A549 (cell line): ENCODE measurements around the gene ROR2. TPM values are rescaled to one million over a fixed set of nuclear protein-coding genes. Genes with fewer than 3 reads are reported as not detected.
A peak's percentile ranks its signal among the peaks of the same experiment; 100 is the strongest.
"Not testable (repeated sequence)": the region's sequence is repeated elsewhere in the genome, so short reads cannot be mapped to it uniquely, and the experiment has no call there.

Experiments used
- ATAC-seq, 2 experiments: fragments of 200-7000 bp in 1 of 2; fragments of >200 bp in 1 of 2; cut with Nextera tagmentation in 1 of 2; cut with Tn5 transposase in 1 of 2; 3 replicates each; pipeline versions ENCODE4 v1.8.0 to v1.9.1; 2018 to 2020; ENCODE audit warnings: mild to moderate bottlenecking in 1 of 2, moderate library complexity in 1 of 2
- CTCF ChIA-PET: fragments of 300-600 bp; sonication (Branson Sonifier 250); formaldehyde crosslinking; extraction: SDS; loops from one replicate; lab custom pipeline; 2021; ENCODE audit warnings: antibody characterized with exemption, inconsistent platforms; lab: Yijun Ruan, JAX
- POLR2A ChIA-PET: fragments of 350-600 bp; formaldehyde crosslinking; extraction: SDS; loops from one replicate; lab custom pipeline; 2021; ENCODE audit warnings: antibody characterized with exemption, inconsistent platforms; lab: Yijun Ruan, JAX
- DNase-seq, 2 experiments: peaks; one replicate each; pipeline versions ENCODE4 v3.0.0 to v3.0.0-alpha.2; 2011 to 2016; ENCODE audit warnings: low read depth in 1 of 2, low spot score in 1 of 2
- FAIRE-seq: peaks from 2 replicates; lab custom pipeline; 2011; peaks lifted over from hg19 to GRCh38; lab: Jason Lieb, UNC
- H3K27ac ChIP-seq, 2 experiments: fragments of >200 bp; sonication (Bioruptor Twin); formaldehyde crosslinking; 3 replicates each; pipeline ENCODE4 v1.5.1; 2016 to 2017
- H3K4me1 ChIP-seq: fragments of >200 bp; sonication (Bioruptor Twin); formaldehyde crosslinking; 3 replicates; pipeline ENCODE4 v1.6.1; 2016
- H3K4me2 ChIP-seq: fragments of >200 bp; sonication (Bioruptor Twin); formaldehyde crosslinking; 3 replicates; pipeline ENCODE4 v1.6.1; 2016
- H3K4me3 ChIP-seq: fragments of >200 bp; sonication (Bioruptor Twin); formaldehyde crosslinking; 3 replicates; pipeline ENCODE4 v1.5.1; 2016
- H3K9me3 ChIP-seq: fragments of >200 bp; sonication (Bioruptor Twin); formaldehyde crosslinking; 3 replicates; pipeline ENCODE4 v1.6.1; 2016
- BHLHE40 ChIP-seq: IDR thresholded peaks from 2 replicates; pipeline ENCODE4 v1.6.1; 2012; ENCODE audit warnings: low read depth, low read length, inconsistent platforms
- EHF ChIP-seq: fragments of 250-450 bp; sonication (Bioruptor Pico); IDR thresholded peaks from 2 replicates; pipeline ENCODE4 v1.5.0; 2020; ENCODE audit warnings: mild to moderate bottlenecking
- EHMT2 ChIP-seq: fragments of 200-600 bp; sonication (generic); IDR thresholded peaks from 2 replicates; pipeline ENCODE4 v1.6.1; 2016; ENCODE audit warnings: antibody characterized with exemption, low read depth, mild to moderate bottlenecking, moderate library complexity
- ELK1 ChIP-seq: fragments of 150-350 bp; IDR thresholded peaks from 2 replicates; pipeline ENCODE4 v1.6.1; 2014; ENCODE audit warnings: low read depth, mild to moderate bottlenecking, low read length
- FOSB ChIP-seq: fragments of 250-450 bp; sonication (Bioruptor Pico); IDR thresholded peaks from 2 replicates; pipeline ENCODE4 v1.5.0; 2020; ENCODE audit warnings: mild to moderate bottlenecking, moderate library complexity
- HOXB13 ChIP-seq: fragments of 250-450 bp; sonication (Bioruptor Pico); IDR thresholded peaks from 2 replicates; pipeline ENCODE4 v1.5.0; 2020; ENCODE audit warnings: low read depth, mild to moderate bottlenecking, moderate library complexity
- HOXB5 ChIP-seq: fragments of 250-450 bp; sonication (Bioruptor Pico); IDR thresholded peaks from 2 replicates; pipeline ENCODE4 v1.5.0; 2020; ENCODE audit warnings: mild to moderate bottlenecking, moderate library complexity
- JUN ChIP-seq, 2 experiments: fragments of >200 bp; sonication (Bioruptor Twin); formaldehyde crosslinking; IDR thresholded peaks; 2 replicates in 1 of 2; 3 replicates in 1 of 2; pipeline ENCODE4 v1.6.1; 2016 to 2017
- JUNB ChIP-seq: fragments of >200 bp; sonication (Bioruptor Twin); formaldehyde crosslinking; IDR thresholded peaks from 2 replicates; pipeline ENCODE4 v1.6.1; 2016
- KDM1A ChIP-seq: fragments of 200-600 bp; sonication (generic); IDR thresholded peaks from 2 replicates; pipeline ENCODE4 v1.6.1; 2016; ENCODE audit warnings: low read depth, mild to moderate bottlenecking
- KDM5A ChIP-seq: fragments of 200-600 bp; sonication (generic); IDR thresholded peaks from 2 replicates; pipeline ENCODE4 v1.6.1; 2016; ENCODE audit warnings: antibody characterized with exemption, mild to moderate bottlenecking
- MAFK ChIP-seq: fragments of 450-650 bp; IDR thresholded peaks from 2 replicates; pipeline ENCODE4 v1.6.1; 2014; ENCODE audit not compliant: partially characterized antibody
- NPAS2 ChIP-seq: fragments of 250-450 bp; sonication (Bioruptor Pico); IDR thresholded peaks from 2 replicates; pipeline ENCODE4 v1.8.0; 2022; ENCODE audit warnings: mild to moderate bottlenecking, moderate library complexity, borderline replicate concordance
- POLR2A ChIP-seq: IDR thresholded peaks from 2 replicates; pipeline ENCODE4 v1.6.1; 2012; ENCODE audit warnings: mild to moderate bottlenecking, low read length
- RARB ChIP-seq: fragments of 250-450 bp; sonication (Bioruptor Pico); IDR thresholded peaks from 2 replicates; pipeline ENCODE4 v1.8.0; 2021; ENCODE audit warnings: mild to moderate bottlenecking, moderate library complexity
- RFX5 ChIP-seq: fragments of 450-650 bp; IDR thresholded peaks from 2 replicates; pipeline ENCODE4 v1.7.1; 2014; ENCODE audit warnings: antibody characterized with exemption, mild to moderate bottlenecking, moderate library complexity
- SMC3 ChIP-seq: fragments of >200 bp; sonication (Bioruptor Twin); formaldehyde crosslinking; IDR thresholded peaks from 3 replicates; pipeline ENCODE4 v1.6.1; 2018; ENCODE audit warnings: inconsistent platforms
- SREBF2 ChIP-seq: fragments of 450-650 bp; IDR thresholded peaks from 2 replicates; pipeline ENCODE4 v1.6.1; 2014; ENCODE audit warnings: mild to moderate bottlenecking, moderate library complexity
- TFCP2L1 ChIP-seq: fragments of 250-450 bp; sonication (Bioruptor Pico); IDR thresholded peaks from 2 replicates; pipeline ENCODE4 v1.5.0; 2021; ENCODE audit warnings: mild to moderate bottlenecking
- TP53 ChIP-seq: fragments of 250-450 bp; sonication (Bioruptor Pico); IDR thresholded peaks from 2 replicates; pipeline ENCODE4 v1.5.0; 2021; ENCODE audit warnings: mild to moderate bottlenecking, moderate library complexity
- ZFP36 ChIP-seq: fragments of 450-650 bp; IDR thresholded peaks from 2 replicates; pipeline ENCODE4 v1.6.1; 2014; ENCODE audit warnings: borderline replicate concordance; ENCODE audit not compliant: partially characterized antibody
- ZNF302 ChIP-seq: fragments of 250-450 bp; sonication (Bioruptor Pico); IDR thresholded peaks from 2 replicates; pipeline ENCODE4 v1.9.0; 2021; ENCODE audit warnings: inconsistent platforms, mild to moderate bottlenecking, moderate library complexity
- ZSCAN20 ChIP-seq: fragments of 250-450 bp; sonication (Bioruptor Pico); IDR thresholded peaks from 2 replicates; pipeline ENCODE4 v1.8.0; 2022; ENCODE audit warnings: mild to moderate bottlenecking, moderate library complexity
- WGBS: methylation state at CpG from one replicate; pipeline ENCODE4 v1.1.6; 2017; ENCODE audit errors: missing lambda C conversion rate; 5-methylcytosine and 5-hydroxymethylcytosine counted together
- polyA plus RNA-seq, 4 experiments: library from polyadenylated mRNA; depleted of rRNA in 3 of 4; stranded (reverse); fragments of >200 nt; fragmentation: RNase III in 1 of 4; extraction: RNeasy Plus Mini Kit Qiagen cat#74134 plus additional on column Dnase treatment in 1 of 4; gene quantifications; 2 replicates in 3 of 4; 3 replicates in 1 of 4; pipeline ENCODE4 v1.2.3, GENCODE V29; 2011 to 2017
- TF ChIP-seq, protein P1 (sequence below): IDR thresholded peaks from 2 replicates; pipeline ENCODE4 v1.6.1; 2012
- TF ChIP-seq, protein P2 (sequence below): fragments of 200-600 bp; sonication (generic); IDR thresholded peaks from 2 replicates; pipeline ENCODE4 v1.6.1; 2016; ENCODE audit warnings: antibody characterized with exemption, mild to moderate bottlenecking, moderate library complexity
- TF ChIP-seq, protein P3 (sequence below): fragments of 450-650 bp; IDR thresholded peaks from 2 replicates; pipeline ENCODE4 v1.6.1; 2014; ENCODE audit warnings: antibody characterized with exemption

ROR2 gene
- polyA plus RNA-seq, 2 of the 4 experiments (the other 2 are of a cell fraction), result 0.12 to 0.53 TPM

DNA sequence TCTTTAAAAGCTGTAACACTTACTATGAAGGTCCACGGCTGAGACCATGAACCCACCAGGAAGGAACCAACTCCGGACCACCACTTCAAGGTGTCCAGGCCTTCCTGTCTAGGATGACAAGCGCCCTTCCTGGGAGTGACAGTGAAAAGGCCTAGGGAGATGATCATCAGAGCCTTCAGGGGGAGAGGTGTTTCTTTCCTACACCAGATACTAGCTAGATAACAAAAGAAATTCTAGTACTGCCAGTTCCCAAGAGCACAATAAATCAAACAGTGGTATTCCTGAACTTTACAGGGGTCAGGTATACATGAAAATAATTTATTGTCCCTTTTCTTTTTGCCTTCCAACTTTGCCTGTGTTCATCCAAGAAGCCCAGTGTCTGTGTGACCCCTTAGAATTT, 432.2 kb downstream of the ROR2 start:
- no peak for DNase-seq
- Histone ChIP-seq H3K27ac (no peak overlapping the region), H3K9me3 (0 out of 3 replicates have a peak, but pooled peaks cover 3% of the 10 kb centered on the region), H3K4me2 (no peak overlapping the region), H3K4me3 (no peak overlapping the region), H3K4me1 (peaks cover 6% of the 10 kb centered on the region; the same call in 1 of the 3 replicates)
- ChIA-PET POLR2A (no interaction called here), CTCF (no interaction called here)
- no peak for FAIRE-seq
- WGBS, result 52% methylated on average over 3 of the region's 3 CpGs
- no peak for ATAC-seq
- TF ChIP-seq NPAS2 (CRISPR knock-in tag) (no peak), HOXB13 (CRISPR knock-in tag) (no peak), FOSB (CRISPR knock-in tag) (no peak), KDM5A (no peak), KDM1A (no peak), POLR2A (no peak), EHF (no peak), SMC3 (no peak), ZFP36 (no peak), TP53 (no peak), EHMT2 (no peak), ZNF302 (no peak), TFCP2L1 (no peak), SREBF2 (no peak), RARB (CRISPR knock-in tag) (no peak)
- TF ChIP-seq, protein P1, sequence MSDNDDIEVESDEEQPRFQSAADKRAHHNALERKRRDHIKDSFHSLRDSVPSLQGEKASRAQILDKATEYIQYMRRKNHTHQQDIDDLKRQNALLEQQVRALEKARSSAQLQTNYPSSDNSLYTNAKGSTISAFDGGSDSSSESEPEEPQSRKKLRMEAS, result no peak
- TF ChIP-seq, protein P2, sequence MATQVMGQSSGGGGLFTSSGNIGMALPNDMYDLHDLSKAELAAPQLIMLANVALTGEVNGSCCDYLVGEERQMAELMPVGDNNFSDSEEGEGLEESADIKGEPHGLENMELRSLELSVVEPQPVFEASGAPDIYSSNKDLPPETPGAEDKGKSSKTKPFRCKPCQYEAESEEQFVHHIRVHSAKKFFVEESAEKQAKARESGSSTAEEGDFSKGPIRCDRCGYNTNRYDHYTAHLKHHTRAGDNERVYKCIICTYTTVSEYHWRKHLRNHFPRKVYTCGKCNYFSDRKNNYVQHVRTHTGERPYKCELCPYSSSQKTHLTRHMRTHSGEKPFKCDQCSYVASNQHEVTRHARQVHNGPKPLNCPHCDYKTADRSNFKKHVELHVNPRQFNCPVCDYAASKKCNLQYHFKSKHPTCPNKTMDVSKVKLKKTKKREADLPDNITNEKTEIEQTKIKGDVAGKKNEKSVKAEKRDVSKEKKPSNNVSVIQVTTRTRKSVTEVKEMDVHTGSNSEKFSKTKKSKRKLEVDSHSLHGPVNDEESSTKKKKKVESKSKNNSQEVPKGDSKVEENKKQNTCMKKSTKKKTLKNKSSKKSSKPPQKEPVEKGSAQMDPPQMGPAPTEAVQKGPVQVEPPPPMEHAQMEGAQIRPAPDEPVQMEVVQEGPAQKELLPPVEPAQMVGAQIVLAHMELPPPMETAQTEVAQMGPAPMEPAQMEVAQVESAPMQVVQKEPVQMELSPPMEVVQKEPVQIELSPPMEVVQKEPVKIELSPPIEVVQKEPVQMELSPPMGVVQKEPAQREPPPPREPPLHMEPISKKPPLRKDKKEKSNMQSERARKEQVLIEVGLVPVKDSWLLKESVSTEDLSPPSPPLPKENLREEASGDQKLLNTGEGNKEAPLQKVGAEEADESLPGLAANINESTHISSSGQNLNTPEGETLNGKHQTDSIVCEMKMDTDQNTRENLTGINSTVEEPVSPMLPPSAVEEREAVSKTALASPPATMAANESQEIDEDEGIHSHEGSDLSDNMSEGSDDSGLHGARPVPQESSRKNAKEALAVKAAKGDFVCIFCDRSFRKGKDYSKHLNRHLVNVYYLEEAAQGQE, result no peak

- CTCF ChIA-PET, H3K4me1 ChIP-seq, ATAC-seq, DNase-seq, H3K9me3 ChIP-seq, POLR2A ChIA-PET, H3K27ac ChIP-seq, H3K4me2 ChIP-seq, FAIRE-seq, H3K4me3 ChIP-seq: not testable (repeated sequence)
- peak; percentile 54 for TF ChIP-seq MAFK
- WGBS, result 74% methylated on average over 4 of the region's 4 CpGs
Observed at GRCh38 chr9:91517332-91517731, 432.7 kb downstream of the ROR2 start.

DNA sequence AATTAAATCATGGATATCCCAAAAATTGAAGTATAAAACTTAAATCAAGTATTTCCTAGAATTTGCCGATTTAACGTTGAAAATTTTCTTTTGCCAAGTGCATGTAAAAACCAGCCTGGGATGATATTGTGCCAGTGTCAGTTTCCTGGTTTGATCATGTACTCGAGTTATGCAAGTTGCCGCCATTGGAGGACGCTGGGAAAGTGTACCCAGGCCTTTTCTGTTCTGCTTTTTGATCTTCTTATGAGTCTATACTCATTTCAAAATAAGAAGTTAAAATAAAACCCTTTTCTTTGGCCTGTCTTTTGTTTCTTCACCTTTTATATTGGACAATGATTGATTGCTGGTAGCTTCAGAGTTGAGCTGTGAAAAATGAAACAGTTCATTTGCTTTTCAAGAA, 433.3 kb downstream of the ROR2 start:
- WGBS, result 65% methylated on average over 5 of the region's 5 CpGs
- ATAC-seq, result no peak
- no peak for DNase-seq
- H3K9me3 ChIP-seq, result 0 out of 3 replicates have a peak, but pooled peaks cover 3% of the 10 kb centered on the region
- peaks cover 6% of the 10 kb centered on the region; the same call in 1 of the 3 replicates for H3K4me1 ChIP-seq
- POLR2A ChIA-PET, result no interaction called here
- no peak for FAIRE-seq
- CTCF ChIA-PET, result interaction anchor here (0.6 kb wide), 1 partner anchor 1798 kb away, joined by 3 read pairs; no protein-coding TSS in a partner anchor
- no peak overlapping the region for H3K4me2 ChIP-seq
- TF ChIP-seq BHLHE40 (no peak), RFX5 (no peak), HOXB5 (CRISPR knock-in tag) (no peak), JUNB (no peak), ZFP36 (no peak), JUN (IDR thresholded peaks at IDR 0.05) (no peak), ELK1 (no peak), ZSCAN20 (CRISPR knock-in tag) (no peak)
- TF ChIP-seq, protein P3, sequence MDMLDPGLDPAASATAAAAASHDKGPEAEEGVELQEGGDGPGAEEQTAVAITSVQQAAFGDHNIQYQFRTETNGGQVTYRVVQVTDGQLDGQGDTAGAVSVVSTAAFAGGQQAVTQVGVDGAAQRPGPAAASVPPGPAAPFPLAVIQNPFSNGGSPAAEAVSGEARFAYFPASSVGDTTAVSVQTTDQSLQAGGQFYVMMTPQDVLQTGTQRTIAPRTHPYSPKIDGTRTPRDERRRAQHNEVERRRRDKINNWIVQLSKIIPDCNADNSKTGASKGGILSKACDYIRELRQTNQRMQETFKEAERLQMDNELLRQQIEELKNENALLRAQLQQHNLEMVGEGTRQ, result no peak
- no peak overlapping the region for H3K4me3 ChIP-seq
- H3K27ac ChIP-seq, result no peak overlapping the region
